LoVo (cell line): Measurements from ENCODE around the gene AIRE.

Experiments
- DNase-seq: peaks from one replicate; pipeline ENCODE4 v3.0.0-alpha.2; 2016; ENCODE audit warnings: low spot score

The AIRE gene

GRCh38 chr21:44305691-44306090, 20.0 kb downstream of the AIRE start:
- no peak for DNase-seq

GRCh38 chr21:44306936-44307704, 21.4 kb downstream of the AIRE start:
- no peak for DNase-seq

GRCh38 chr21:44310628-44311507, 25.2 kb downstream of the AIRE start:
- no peak for DNase-seq

GRCh38 chr21:44312089-44312488, 26.4 kb downstream of the AIRE start:
- DNase-seq, result no peak

- no peak for DNase-seq
Measured at GRCh38 chr21:44312716-44313115, 27.0 kb downstream of the AIRE start.

GRCh38 chr21:44313451-44313850, 27.8 kb downstream of the AIRE start:
- no peak for DNase-seq

- no peak for DNase-seq
Measured at GRCh38 chr21:44314128-44314527, 28.5 kb downstream of the AIRE start.

- no peak for DNase-seq
Measured at GRCh38 chr21:44314561-44314960, 28.9 kb downstream of the AIRE start.

- DNase-seq, result no peak
Measured at GRCh38 chr21:44315691-44316203, 30.1 kb downstream of the AIRE start.

- no peak for DNase-seq
Measured at GRCh38 chr21:44316277-44316900, 30.7 kb downstream of the AIRE start.

- DNase-seq, result no peak
Measured at GRCh38 chr21:44317241-44317782, 31.6 kb downstream of the AIRE start.

GRCh38 chr21:44317871-44318270, 32.2 kb downstream of the AIRE start:
- no peak for DNase-seq

- DNase-seq, result no peak
Measured at GRCh38 chr21:44318489-44319285, 33.0 kb downstream of the AIRE start.

GRCh38 chr21:44319407-44320065, 33.9 kb downstream of the AIRE start:
- DNase-seq, result no peak

- DNase-seq, result no peak
Measured at GRCh38 chr21:44320847-44321246, 35.2 kb downstream of the AIRE start.

- no peak for DNase-seq
Measured at GRCh38 chr21:44321846-44322450, 36.3 kb downstream of the AIRE start.

- no peak for DNase-seq
Measured at GRCh38 chr21:44322621-44323325, 37.1 kb downstream of the AIRE start.

GRCh38 chr21:44323591-44323990, 37.9 kb downstream of the AIRE start:
- no peak for DNase-seq

GRCh38 chr21:44324106-44324853, 38.6 kb downstream of the AIRE start:
- DNase-seq, result no peak
